Naive thymus-derived CD8-positive, alpha-beta T cell (primary cell): Measurements from ENCODE around the gene CPZ. TPM values are rescaled to one million over a fixed set of nuclear protein-coding genes. Genes with fewer than 3 reads are reported as not detected.
A peak's percentile ranks its signal among the peaks of the same experiment; 100 is the strongest.

ENCODE experiments used
- ATAC-seq, 2 donors: fragments of 150-1000 bp; cut with Tn5 transposase in 1 of 2; sonication (Bioruptor Pico), chemical (Tn5 transposase) in 1 of 2; 1 replicate in 1 of 2; 2 replicates in 1 of 2; pipeline ENCODE4 v1.10.0; 2021; ENCODE audit warnings: mild to moderate bottlenecking in 2 of 2, moderate library complexity in 2 of 2
- POLR2A ChIA-PET: fragments of 350-600 bp; sonication (Branson Sonifier 250); formaldehyde crosslinking; loops from one replicate; lab custom pipeline; 2021; ENCODE audit warnings: antibody characterized with exemption; lab: Charles Lee
- DNase-seq, 10 donors: peaks; one replicate each; pipeline versions ENCODE4 v3.0.0 to v3.0.0-alpha.2; 2020 to 2022
- H3K27ac Mint-ChIP-seq, 10 donors: one replicate each; pipeline ENCODE4 v1.8.0; 2020 to 2022; ENCODE audit warnings: mild to moderate bottlenecking in 10 of 10, mixed read lengths in 10 of 10, moderate library complexity in 4 of 10, inconsistent platforms in 1 of 10
- H3K27me3 Mint-ChIP-seq, 5 donors: one replicate each; pipeline ENCODE4 v1.8.0; 2021 to 2022; ENCODE audit warnings: mixed read lengths in 5 of 5
- H3K36me3 Mint-ChIP-seq, 3 donors: one replicate each; pipeline ENCODE4 v1.8.0; 2020 to 2022; ENCODE audit warnings: mixed read lengths in 3 of 3, mild to moderate bottlenecking in 2 of 3, inconsistent platforms in 1 of 3
- H3K4me1 Mint-ChIP-seq, 4 donors: one replicate each; pipeline ENCODE4 v1.8.0; 2021 to 2022; ENCODE audit warnings: mixed read lengths in 4 of 4
- H3K4me3 Mint-ChIP-seq, 10 donors: one replicate each; pipeline ENCODE4 v1.8.0; 2020 to 2022; ENCODE audit warnings: mild to moderate bottlenecking in 10 of 10, mixed read lengths in 10 of 10, moderate library complexity in 6 of 10, inconsistent platforms in 1 of 10
- H3K9me3 Mint-ChIP-seq, 9 donors: one replicate each; pipeline ENCODE4 v1.8.0; 2020 to 2022; ENCODE audit warnings: mixed read lengths in 9 of 9, mild to moderate bottlenecking in 3 of 9, inconsistent platforms in 1 of 9, moderate library complexity in 1 of 9
- polyA plus RNA-seq, 3 donors: library from polyadenylated mRNA; unstranded; fragments of 300-500 nt; fragmentation: Illumina TruSeq; gene quantifications; one replicate each; pipeline ENCODE4 v1.2.3, GENCODE V29; 2021
- total RNA-seq, 8 experiments: library from RNA in 2 of 8; stranded (reverse) in 2 of 8; gene quantifications; one replicate each; pipeline ENCODE4 v1.2.3 and lab custom pipeline; 2021 to 2026

Gene CPZ
- total and polyA plus RNA-seq, 5 experiments from 2014 or later, result not detected

DNA sequence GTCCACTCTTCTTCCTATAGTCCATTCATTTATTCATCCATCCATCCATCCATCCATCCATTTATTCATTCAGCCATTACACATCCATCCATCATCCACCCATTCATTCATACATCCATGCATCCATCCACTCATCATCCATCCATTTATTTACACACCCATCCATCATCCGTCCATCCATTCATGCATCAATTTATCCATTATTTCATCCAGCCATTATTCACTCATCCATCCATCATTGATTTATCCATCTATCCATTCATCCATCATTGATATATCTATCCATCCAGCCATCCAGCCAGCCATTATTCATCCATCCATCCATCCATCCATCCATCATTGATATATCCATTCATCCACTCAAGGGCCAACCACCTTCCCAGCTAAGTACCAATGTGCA lies 12.7 kb downstream of the CPZ start:
- Mint-ChIP-seq H3K36me3 (no peaks in the 10 kb centered on the region), H3K9me3 (no peaks in the 10 kb centered on the region), H3K4me1 (peaks cover 0 to 3% (median 2%) of the 10 kb centered on the region in 4 donors), H3K4me3 (no peak overlapping the region), H3K27ac (no peak overlapping the region), H3K27me3 (peaks cover 0 to 20% (median 6%) of the 10 kb centered on the region in 5 donors)
- POLR2A ChIA-PET, result no interaction called here
- DNase-seq (no peak), ATAC-seq (no peak)

DNA sequence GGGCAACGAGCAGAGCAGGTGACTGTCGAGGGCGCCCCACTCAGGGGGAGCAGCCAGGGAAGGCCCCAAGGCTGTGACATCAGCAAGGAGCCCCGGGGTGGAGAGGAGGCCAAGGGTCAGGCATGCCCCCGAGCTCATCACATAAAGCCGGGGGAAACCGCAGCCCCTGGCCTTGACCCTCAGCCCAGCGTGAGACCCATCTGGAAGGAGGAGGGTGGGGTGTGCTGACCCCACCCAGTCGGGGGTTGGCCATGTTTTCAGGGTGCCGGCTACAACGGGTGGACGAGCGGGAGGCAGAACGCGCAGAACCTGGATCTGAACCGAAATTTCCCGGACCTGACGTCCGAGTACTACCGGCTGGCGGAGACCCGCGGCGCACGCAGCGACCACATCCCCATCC lies 13.9 kb downstream of the CPZ start:
- Mint-ChIP-seq H3K36me3 (no peaks in the 10 kb centered on the region), H3K4me3 (no peak overlapping the region), H3K27ac (no peak overlapping the region), H3K4me1 (peaks cover 0 to 3% (median 2%) of the 10 kb centered on the region in 4 donors), H3K27me3 (peaks cover 0 to 20% (median 11%) of the 10 kb centered on the region in 5 donors), H3K9me3 (no peaks in the 10 kb centered on the region)
- DNase-seq, result no peak
- no peak for ATAC-seq
- POLR2A ChIA-PET, result no interaction called here

DNA sequence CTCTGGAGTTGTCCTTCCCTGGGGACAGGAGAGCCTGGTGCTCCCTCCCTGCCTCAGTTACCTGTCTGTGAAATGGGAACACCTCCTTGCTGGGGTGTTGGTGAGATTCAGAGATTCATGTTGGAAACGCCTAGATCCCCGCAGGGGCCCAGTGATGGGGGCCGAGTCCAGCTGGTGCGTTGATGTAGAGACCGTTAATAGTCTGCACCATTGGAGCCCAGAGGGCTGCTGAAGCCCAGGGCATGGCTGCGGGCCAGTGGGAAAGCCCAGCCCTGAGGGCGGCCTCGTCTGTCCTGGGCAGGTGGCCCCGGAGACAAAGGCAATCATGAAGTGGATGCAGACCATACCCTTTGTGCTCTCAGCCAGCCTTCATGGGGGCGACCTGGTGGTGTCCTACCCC lies 14.4 kb downstream of the CPZ start:
- DNase-seq, result no peak

DNA sequence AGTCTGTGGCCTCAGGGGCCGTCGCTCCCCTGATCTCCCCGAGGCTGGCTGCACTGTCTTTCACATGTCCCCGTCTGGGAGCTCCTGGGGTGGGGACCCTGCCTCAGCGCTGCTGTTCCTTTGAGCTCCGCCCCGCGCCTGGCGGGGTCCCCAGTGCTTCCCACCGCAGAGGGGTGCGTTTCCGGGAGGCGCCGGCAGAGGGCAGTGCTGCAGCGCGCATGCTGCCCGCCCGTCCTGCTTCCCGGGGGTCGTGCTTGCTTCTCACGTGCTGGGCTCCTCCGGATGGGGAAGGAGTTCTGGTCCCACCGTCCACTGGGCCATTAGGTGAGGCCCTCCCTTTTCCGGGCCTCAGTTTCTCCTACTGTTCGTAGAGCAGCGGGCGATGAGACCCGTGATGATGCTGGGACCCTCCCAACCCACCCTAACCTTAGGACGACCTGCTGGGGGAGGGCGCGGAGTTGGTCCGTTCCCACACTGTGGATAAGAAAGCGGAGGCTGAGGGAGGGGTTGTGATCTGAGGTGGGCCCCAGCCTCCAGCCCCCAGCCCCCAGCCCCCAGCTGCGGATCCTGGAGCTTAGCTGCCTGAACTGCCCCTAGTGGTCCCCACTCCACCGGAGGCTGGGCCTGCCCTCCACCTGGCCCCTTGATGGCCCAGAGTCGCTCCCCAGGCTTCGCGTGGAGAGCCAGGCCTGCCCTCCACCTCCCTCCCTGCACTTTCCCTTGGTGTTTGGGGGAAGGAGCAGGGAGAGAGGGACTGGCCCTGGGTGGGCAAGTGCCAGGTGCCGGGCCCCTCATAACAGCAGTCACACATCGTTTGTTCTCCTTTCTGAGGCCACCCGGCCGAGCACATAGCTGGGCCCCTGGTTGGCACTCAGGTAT lies 15.3 kb downstream of the CPZ start:
- ATAC-seq (no peak), DNase-seq (peak in 8 of 10 donors; percentile 6 to 33 (median 17))
- Mint-ChIP-seq H3K4me3 (no peak overlapping the region), H3K4me1 (peaks cover 0 to 3% (median 2%) of the 10 kb centered on the region in 4 donors), H3K27ac (no peak overlapping the region), H3K36me3 (no peaks in the 10 kb centered on the region), H3K27me3 (peaks cover 0 to 16% (median 12%) of the 10 kb centered on the region in 5 donors), H3K9me3 (peaks cover 0 to 2% (median 0%) of the 10 kb centered on the region in 9 donors)
- POLR2A ChIA-PET, result no interaction called here

More for the DNA sequence above, 14.4 kb downstream of the CPZ start:
- peaks cover 0 to 2% (median 0%) of the 10 kb centered on the region in 9 donors for H3K9me3 Mint-ChIP-seq
- peaks cover 0 to 3% (median 2%) of the 10 kb centered on the region in 4 donors for H3K4me1 Mint-ChIP-seq
- no peak overlapping the region for H3K4me3 Mint-ChIP-seq
- H3K36me3 Mint-ChIP-seq, result no peaks in the 10 kb centered on the region
- no peak overlapping the region for H3K27ac Mint-ChIP-seq
- peaks cover 0 to 20% (median 14%) of the 10 kb centered on the region in 5 donors for H3K27me3 Mint-ChIP-seq
- POLR2A ChIA-PET, result no interaction called here
- ATAC-seq, result no peak

DNA sequence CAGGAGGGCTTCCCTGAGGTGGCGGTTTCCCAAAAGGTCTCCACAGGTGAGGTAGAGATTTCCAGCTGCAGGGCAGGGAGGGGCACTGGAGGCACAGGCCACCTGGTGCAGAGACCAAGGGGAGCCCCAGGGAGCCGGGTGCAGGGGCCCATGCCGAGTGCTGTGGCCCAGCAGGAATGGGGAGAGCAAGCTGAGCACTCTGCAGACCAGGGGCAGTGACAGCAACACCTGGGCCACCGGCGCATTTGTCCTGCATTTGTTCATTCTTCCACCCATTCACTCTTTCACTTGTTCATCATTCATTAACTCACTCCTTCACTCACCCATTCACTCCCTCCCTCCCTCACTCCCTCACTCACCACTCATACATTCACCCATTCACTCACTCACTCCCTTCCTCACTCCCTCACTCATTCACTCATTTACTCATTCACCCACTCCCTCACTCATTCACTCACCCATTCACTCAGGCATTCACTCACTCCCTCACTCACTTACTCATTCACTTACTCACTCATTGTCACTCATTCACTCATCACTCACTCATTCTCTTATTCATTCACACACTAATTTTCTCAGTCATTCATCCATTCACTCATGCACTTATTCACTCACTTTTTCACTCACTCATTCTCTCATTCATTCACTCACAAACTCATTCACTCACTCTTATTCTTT lies 16.3 kb downstream of the CPZ start:
- Mint-ChIP-seq H3K36me3 (no peaks in the 10 kb centered on the region), H3K9me3 (peaks cover 0 to 2% (median 0%) of the 10 kb centered on the region in 9 donors), H3K4me1 (peaks cover 0 to 3% (median 2%) of the 10 kb centered on the region in 4 donors), H3K4me3 (no peak overlapping the region), H3K27ac (no peak overlapping the region), H3K27me3 (peaks cover 0 to 16% (median 12%) of the 10 kb centered on the region in 5 donors)
- POLR2A ChIA-PET, result no interaction called here
- no peak for ATAC-seq
- DNase-seq, result no peak

DNA sequence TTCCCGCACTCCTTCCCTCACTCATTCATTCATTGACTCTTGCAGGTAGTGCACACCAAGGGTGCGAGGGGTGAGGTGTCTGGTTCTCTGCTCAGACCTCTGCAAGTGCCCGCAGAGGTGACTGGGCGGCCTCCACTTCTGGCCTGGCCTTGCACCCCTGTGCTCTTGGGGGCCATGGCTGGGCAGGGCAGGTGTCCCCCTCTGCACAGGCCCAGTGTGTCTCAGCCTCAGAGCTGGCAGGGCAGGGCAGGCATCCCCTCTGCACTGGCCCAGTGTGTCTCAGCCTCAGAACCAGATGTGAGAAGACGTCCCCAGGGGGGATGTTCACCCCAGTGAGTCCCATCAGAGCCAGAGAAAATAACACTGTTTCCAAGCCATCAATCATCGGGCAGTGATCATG lies 16.8 kb downstream of the CPZ start:
- ATAC-seq, result no peak
- no peak overlapping the region for H3K4me3 Mint-ChIP-seq

DNA sequence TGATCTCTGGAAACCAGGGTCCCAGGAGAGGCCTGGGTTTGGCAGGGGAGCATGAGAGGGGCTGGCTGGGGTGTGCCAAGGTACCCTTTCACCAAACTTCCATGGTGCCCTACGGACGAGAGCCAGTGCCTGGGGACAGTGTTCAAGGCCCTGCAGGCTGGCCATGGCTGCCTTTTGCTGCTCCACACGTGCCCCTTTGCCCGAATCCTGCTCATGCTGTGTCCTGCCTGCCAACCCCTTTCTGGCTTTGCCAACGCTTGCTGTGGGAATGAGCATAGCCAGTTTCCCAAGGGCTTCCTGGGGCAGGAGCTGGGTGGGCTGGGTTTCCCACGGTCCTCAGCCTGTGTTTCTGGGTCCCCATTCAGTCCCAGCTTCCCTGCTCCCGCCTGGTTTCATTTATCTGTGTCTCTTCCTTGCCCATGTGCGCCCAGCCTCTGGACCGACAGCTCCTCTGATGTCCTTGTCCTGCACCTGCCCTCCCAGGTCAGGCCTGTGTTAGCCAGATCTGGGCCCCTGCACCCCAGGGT lies 17.3 kb downstream of the CPZ start:
- peaks cover 0 to 2% (median 0%) of the 10 kb centered on the region in 9 donors for H3K9me3 Mint-ChIP-seq
- H3K4me1 Mint-ChIP-seq, result peaks cover 0 to 3% (median 2%) of the 10 kb centered on the region in 4 donors
- no peak overlapping the region for H3K27ac Mint-ChIP-seq
- DNase-seq (no peak), ATAC-seq (no peak)
- POLR2A ChIA-PET, result no interaction called here
- no peak overlapping the region for H3K4me3 Mint-ChIP-seq
- H3K36me3 Mint-ChIP-seq, result no peaks in the 10 kb centered on the region
- H3K27me3 Mint-ChIP-seq, result peaks cover 0 to 16% (median 12%) of the 10 kb centered on the region in 5 donors

More for the DNA sequence above, 16.8 kb downstream of the CPZ start:
- Mint-ChIP-seq H3K4me1 (peaks cover 0 to 3% (median 2%) of the 10 kb centered on the region in 4 donors), H3K27ac (no peak overlapping the region), H3K9me3 (peaks cover 0 to 2% (median 0%) of the 10 kb centered on the region in 9 donors), H3K27me3 (peaks cover 0 to 16% (median 12%) of the 10 kb centered on the region in 5 donors), H3K36me3 (no peaks in the 10 kb centered on the region)
- POLR2A ChIA-PET, result no interaction called here
- no peak for DNase-seq

DNA sequence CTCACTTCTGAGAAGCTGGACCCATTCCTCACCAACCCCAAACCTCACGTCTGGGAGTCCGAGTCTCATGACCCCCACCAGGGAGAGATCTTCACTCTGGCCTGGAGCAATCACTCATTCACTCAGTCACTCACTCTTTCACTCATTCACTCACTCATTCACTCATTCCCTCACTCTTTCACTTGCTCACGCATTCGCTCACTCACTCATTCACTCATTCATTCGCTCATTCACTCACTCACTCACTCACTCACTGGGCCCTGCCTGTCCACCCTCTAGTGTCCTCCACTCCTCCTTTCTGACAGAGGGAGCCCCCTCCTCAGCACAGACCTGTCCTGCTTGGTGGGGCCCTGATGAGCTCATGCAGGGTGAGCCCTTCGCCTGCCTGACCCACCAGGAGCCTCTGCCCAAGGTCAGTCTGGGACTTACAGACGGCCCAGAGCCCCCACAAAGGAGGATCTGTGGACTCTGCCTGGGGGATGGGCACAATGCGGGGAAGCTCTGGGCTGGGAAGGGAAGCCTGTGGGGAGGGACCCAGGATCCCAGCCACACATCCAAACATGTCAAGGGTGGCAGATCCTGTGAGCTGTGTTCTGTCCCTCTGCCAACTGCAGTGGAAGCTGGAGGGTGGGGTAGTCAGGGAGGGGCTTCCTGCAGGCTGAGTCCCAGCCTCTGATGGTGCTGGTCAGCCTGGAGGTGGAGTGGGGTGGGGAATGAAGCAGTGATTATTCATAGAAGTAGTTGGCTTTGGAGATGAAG lies 18.5 kb downstream of the CPZ start:
- Mint-ChIP-seq H3K9me3 (peaks cover 0 to 2% (median 0%) of the 10 kb centered on the region in 9 donors), H3K4me3 (no peak overlapping the region), H3K27me3 (peaks cover 0 to 19% (median 12%) of the 10 kb centered on the region in 5 donors), H3K4me1 (peaks cover 0 to 3% (median 2%) of the 10 kb centered on the region in 4 donors), H3K36me3 (no peaks in the 10 kb centered on the region), H3K27ac (no peak overlapping the region)
- POLR2A ChIA-PET, result no interaction called here
- ATAC-seq (no peak), DNase-seq (no peak)

DNA sequence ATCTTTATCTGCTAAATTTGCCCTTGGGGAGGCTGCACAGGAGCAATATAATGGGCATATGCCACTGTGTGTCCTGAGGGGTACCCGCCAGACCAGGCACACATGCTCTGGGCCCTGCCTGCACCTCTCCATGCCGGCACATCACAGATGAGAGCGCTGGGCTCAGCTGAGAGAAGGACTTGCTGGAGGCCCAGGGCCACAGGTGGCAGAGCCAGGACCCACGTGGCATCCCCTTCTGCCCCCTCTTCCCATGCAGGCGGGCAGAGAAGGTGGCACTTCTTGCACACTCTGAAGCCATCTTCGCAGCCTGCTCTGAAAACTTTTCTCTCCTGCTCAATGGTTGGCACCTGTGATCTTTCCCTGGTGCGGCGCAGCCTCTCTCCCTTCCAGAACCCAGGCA lies 20.1 kb downstream of the CPZ start:
- Mint-ChIP-seq H3K27ac (no peak overlapping the region), H3K4me3 (no peak overlapping the region), H3K36me3 (no peaks in the 10 kb centered on the region), H3K9me3 (peaks cover 0 to 2% (median 0%) of the 10 kb centered on the region in 9 donors), H3K27me3 (peaks cover 0 to 19% (median 12%) of the 10 kb centered on the region in 5 donors), H3K4me1 (peaks cover 0 to 3% (median 2%) of the 10 kb centered on the region in 4 donors)
- DNase-seq (peak in 1 of 10 donors; percentile 21), ATAC-seq (no peak)
- POLR2A ChIA-PET, result no interaction called here

DNA sequence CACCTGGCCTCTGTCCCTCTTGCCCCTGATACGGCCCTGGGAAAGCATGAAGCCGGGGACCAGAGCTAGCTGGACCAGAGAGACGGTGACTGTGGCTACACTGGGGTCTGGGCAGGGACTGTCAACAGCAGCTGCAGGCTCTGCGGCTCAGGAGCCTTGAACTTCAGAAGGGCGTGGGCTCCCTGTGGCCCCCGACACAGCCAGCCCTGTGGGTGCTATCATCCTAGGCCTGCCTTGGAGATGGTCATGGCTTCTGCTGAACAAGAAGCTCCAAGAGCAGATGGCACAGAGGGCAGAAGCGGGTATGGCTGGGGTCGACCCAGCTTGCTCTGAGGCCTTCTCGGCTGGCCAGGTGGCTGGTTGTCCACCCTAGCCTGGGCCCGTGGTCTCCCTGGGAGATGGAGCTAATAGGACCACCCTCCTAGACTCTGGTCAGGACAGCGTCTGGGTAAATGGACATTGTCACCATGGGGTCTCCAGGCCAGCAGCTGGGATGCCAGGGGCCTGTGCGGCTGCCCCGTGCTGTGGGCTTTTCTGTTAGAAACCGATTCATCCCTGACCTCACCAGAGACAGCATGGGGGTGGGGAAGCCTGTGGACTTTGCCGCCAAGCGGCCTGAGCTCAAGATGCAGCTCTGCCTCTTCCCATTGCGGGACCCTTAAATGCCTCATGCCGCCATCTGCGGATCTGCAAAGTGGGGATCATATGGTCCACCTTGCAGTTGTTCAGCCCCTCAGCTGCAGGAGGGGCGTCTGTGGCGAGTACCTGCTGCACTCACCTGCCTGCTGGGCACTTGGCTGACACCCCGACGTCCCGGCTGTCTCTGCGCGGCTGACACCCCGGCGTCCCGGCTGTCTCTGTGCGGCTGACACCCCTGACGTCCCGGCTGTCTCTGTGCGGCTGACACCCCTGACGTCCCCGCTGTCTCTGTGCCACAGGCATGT lies 21.1 kb downstream of the CPZ start:
- DNase-seq (peak in 1 of 10 donors; percentile 53), ATAC-seq (no peak)
- Mint-ChIP-seq H3K27ac (no peak overlapping the region), H3K36me3 (no peaks in the 10 kb centered on the region), H3K27me3 (peaks cover 0 to 19% (median 9%) of the 10 kb centered on the region in 5 donors), H3K9me3 (peaks cover 0 to 2% (median 0%) of the 10 kb centered on the region in 9 donors), H3K4me1 (peaks cover 0 to 3% (median 2%) of the 10 kb centered on the region in 4 donors), H3K4me3 (no peak overlapping the region)
- POLR2A ChIA-PET, result no interaction called here

DNA sequence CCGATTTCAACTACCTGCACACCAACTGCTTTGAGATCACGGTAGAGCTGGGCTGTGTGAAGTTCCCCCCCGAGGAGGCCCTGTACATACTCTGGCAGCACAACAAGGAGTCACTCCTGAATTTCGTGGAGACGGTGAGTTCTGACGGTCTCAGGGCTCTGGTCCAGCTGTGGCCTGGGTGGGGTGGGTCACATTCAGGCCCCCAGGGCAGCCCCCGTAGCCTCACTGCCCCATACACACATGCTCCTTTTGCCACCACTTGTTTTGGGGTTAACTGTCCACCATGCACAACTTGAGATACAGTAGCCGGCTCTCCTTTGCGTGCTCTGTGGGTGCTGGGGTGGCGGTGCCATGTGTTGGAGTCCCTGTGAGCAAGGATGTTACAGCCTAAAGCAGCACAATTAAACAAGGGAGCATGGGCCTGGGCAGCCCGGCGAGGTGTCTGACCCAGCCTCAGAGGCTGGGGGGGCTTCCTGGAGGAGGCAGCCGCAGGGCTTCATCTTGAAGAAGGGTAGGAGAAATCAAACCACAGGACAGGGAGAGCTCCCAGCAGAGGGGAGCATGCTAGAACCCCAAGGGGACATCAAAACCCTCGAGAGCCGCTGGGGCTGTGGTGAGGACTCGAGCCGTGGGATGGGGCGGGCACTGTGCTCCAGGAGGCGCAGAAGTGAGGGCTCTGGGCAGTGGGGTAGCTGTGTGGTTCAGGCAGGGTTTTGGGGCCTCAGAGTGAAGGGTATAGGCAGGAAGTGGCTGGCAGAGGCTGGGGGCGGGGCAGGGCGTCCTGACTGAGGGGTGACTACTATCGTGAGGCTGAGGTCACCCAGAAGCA lies 22.0 kb downstream of the CPZ start:
- no peak for ATAC-seq
- peak in 1 of 10 donors; percentile 58 for DNase-seq
- Mint-ChIP-seq H3K36me3 (no peaks in the 10 kb centered on the region), H3K9me3 (peaks cover 0 to 2% (median 0%) of the 10 kb centered on the region in 9 donors), H3K27me3 (peaks cover 0 to 14% (median under 1%) of the 10 kb centered on the region in 5 donors), H3K4me3 (no peak overlapping the region), H3K27ac (no peak overlapping the region), H3K4me1 (no peaks in the 10 kb centered on the region)
- POLR2A ChIA-PET, result no interaction called here
